Neural cell (in vitro differentiated cells): ENCODE data around the gene LRMDA.

ENCODE experiments used
- EP300 ChIP-seq: fragments of 450-650 bp; conservative IDR thresholded peaks from 2 replicates; pipeline ENCODE4 v1.6.1; 2014; ENCODE audit warnings: antibody characterized with exemption, mild to moderate bottlenecking, moderate library complexity; ENCODE audit not compliant: poor library complexity, severe bottlenecking
- EZH2 ChIP-seq: fragments of 200-600, 300-800 bp; shearing (Covaris generic), sonication (generic); IDR thresholded peaks from 2 replicates; pipeline ENCODE4 v1.6.1; 2014; ENCODE audit warnings: antibody characterized with exemption, low read length, borderline replicate concordance, mild to moderate bottlenecking; ENCODE audit not compliant: insufficient read depth, poor library complexity, severe bottlenecking
- POLR2AphosphoS5 ChIP-seq: IDR thresholded peaks from 2 replicates; pipeline ENCODE4 v1.6.1; 2012
- RAD21 ChIP-seq: fragments of 450-650 bp; conservative IDR thresholded peaks from 2 replicates; pipeline ENCODE4 v1.6.1; 2014; ENCODE audit warnings: antibody characterized with exemption, mild to moderate bottlenecking, moderate library complexity
- SMC3 ChIP-seq: fragments of 450-650 bp; conservative IDR thresholded peaks from 2 replicates; pipeline ENCODE4 v1.6.1; 2014; ENCODE audit warnings: antibody characterized with exemption, mild to moderate bottlenecking, moderate library complexity; ENCODE audit not compliant: poor library complexity
- TAF1 ChIP-seq: IDR thresholded peaks from 2 replicates; pipeline ENCODE4 v1.6.1; 2012; ENCODE audit warnings: low read depth
- TF ChIP-seq, protein P1 (sequence below): fragments of 450-650 bp; IDR thresholded peaks from 2 replicates; pipeline ENCODE4 v1.5.1; 2014; ENCODE audit warnings: antibody characterized with exemption, mild to moderate bottlenecking, moderate library complexity; ENCODE audit not compliant: poor library complexity, severe bottlenecking
- TF ChIP-seq, protein P2 (sequence below): IDR thresholded peaks from 2 replicates; pipeline ENCODE4 v1.6.1; 2012; ENCODE audit warnings: borderline replicate concordance

DNA sequence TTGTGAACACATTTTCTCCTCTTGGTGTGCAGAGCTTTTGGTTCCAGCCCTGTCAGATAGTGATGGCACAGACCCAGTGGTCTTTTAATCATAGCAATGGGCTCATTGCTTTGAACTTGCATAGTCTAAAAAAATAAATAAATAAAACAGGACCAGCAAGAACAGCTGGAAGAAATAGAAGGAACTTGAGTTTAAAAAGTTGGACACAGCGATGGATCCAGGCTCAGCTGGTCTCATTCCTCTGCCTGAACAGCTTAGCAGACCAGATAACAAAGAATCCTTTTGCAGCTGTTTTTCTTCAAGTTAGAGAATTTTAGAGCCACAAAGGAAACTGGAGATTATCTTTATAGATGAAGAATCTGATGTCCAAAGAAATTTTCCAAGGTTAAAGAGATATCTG lies 1005.6 kb downstream of the LRMDA start:
- TF ChIP-seq, protein P1, sequence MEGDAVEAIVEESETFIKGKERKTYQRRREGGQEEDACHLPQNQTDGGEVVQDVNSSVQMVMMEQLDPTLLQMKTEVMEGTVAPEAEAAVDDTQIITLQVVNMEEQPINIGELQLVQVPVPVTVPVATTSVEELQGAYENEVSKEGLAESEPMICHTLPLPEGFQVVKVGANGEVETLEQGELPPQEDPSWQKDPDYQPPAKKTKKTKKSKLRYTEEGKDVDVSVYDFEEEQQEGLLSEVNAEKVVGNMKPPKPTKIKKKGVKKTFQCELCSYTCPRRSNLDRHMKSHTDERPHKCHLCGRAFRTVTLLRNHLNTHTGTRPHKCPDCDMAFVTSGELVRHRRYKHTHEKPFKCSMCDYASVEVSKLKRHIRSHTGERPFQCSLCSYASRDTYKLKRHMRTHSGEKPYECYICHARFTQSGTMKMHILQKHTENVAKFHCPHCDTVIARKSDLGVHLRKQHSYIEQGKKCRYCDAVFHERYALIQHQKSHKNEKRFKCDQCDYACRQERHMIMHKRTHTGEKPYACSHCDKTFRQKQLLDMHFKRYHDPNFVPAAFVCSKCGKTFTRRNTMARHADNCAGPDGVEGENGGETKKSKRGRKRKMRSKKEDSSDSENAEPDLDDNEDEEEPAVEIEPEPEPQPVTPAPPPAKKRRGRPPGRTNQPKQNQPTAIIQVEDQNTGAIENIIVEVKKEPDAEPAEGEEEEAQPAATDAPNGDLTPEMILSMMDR, result no peak
- TF ChIP-seq SMC3, result no peak
- no peak for TF ChIP-seq TAF1
- no peak for TF ChIP-seq RAD21
- no peak for TF ChIP-seq EZH2
- no peak for TF ChIP-seq POLR2AphosphoS5
- no peak for TF ChIP-seq EP300
- TF ChIP-seq, protein P2, sequence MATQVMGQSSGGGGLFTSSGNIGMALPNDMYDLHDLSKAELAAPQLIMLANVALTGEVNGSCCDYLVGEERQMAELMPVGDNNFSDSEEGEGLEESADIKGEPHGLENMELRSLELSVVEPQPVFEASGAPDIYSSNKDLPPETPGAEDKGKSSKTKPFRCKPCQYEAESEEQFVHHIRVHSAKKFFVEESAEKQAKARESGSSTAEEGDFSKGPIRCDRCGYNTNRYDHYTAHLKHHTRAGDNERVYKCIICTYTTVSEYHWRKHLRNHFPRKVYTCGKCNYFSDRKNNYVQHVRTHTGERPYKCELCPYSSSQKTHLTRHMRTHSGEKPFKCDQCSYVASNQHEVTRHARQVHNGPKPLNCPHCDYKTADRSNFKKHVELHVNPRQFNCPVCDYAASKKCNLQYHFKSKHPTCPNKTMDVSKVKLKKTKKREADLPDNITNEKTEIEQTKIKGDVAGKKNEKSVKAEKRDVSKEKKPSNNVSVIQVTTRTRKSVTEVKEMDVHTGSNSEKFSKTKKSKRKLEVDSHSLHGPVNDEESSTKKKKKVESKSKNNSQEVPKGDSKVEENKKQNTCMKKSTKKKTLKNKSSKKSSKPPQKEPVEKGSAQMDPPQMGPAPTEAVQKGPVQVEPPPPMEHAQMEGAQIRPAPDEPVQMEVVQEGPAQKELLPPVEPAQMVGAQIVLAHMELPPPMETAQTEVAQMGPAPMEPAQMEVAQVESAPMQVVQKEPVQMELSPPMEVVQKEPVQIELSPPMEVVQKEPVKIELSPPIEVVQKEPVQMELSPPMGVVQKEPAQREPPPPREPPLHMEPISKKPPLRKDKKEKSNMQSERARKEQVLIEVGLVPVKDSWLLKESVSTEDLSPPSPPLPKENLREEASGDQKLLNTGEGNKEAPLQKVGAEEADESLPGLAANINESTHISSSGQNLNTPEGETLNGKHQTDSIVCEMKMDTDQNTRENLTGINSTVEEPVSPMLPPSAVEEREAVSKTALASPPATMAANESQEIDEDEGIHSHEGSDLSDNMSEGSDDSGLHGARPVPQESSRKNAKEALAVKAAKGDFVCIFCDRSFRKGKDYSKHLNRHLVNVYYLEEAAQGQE, result no peak
